Right lung (tissue), 5 donors: ENCODE results near the gene PRKG1. TPM values are rescaled to one million over a fixed set of nuclear protein-coding genes. Genes with fewer than 3 reads are reported as not detected.
A peak's percentile ranks its signal among the peaks of the same experiment; 100 is the strongest.
"Not testable (repeated sequence)": the region's sequence is repeated elsewhere in the genome, so short reads cannot be mapped to it uniquely, and the experiment has no call there.

Experiments used
- DNase-seq, 2 donors: peaks; one replicate each; pipeline ENCODE4 v3.0.0-alpha.2; 2013
- polyA plus RNA-seq, 5 donors: library from polyadenylated mRNA; unstranded; fragments of 120-200 nt; gene quantifications; one replicate each; pipeline versions ENCODE4 v1.2.1 to v1.2.3, GENCODE V29; 2013; ENCODE audit warnings: inconsistent platforms in 1 of 5, low replicate concordance in 1 of 5; ENCODE audit not compliant: insufficient read length in 5 of 5, insufficient read depth in 1 of 5

The PRKG1 gene
- polyA plus RNA-seq, 5 donors: 12.4 to 21.3 (median 15.8) TPM

- DNase-seq: no peak
These were observed 303.8 kb downstream of the PRKG1 start for GRCh38 chr10:51377932-51378599.

DNA sequence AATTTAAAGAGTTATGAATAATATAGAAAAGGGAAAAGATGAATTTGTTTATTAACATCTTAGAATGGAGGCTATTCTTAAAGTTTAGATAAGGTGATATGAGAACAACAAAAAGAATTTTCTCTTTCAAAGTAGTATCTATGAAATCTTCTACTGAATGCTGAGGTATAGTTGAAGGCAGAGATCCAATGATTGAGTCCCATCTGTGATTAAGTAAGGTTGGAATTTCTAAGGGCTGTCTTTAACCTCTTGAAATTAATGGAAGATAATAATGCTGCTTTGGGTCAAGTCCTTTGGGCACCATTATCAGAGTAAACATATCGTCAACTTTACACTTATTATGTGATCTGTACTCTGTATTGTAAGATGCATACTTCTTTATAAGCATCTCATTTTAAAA is 307.9 kb downstream of the PRKG1 start:
- no peak for DNase-seq

DNA sequence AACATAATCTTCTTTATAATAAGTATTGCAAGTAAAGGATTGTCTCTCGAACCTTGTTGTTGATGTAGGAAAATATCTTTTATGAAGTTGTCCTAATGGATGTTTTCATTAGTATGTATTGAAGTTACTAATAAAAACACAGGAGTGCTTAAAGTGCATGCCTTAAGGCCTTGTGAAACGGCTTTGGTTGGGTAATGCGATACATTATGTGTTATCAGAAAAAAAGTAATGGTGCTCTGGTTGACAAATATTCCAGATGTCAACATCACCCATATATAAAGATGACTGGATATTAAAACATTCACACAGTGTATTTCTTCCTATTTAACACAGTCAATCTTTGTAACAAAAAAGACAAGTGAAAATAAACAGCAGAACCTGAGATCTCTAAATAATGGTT is 310.7 kb downstream of the PRKG1 start:
- DNase-seq: no peak

DNA sequence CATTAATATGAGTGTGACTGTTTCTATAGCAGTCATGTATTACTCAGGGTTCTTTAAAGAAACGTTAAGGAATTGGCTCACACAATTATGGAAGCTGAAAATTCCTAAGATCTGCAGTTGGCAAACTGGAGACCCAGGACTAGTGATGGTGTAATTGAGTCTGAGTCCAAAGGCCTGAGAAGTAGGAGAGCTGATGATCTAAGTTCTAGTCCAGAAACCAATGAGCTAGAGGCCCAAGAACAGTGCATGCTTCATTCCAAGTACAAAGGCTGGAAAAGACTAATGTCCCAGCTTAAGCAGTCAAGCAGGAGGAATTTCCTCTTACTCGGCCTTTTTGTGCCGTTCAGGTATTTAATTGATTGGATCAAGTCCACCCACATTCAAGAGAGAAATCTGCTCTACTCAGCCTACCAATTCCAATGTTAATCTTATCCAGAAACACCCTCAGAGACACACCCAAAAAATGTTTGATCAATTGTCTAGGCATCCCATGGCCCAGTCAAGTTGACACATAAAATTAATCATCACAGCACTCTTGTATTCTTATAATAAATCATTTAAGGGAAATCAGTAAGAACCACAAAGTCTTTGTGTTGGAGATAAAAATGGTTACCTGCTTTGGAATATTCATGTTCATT is 312.1 kb downstream of the PRKG1 start:
- no peak for DNase-seq

- peak in 1 of 2 donors; percentile 45 for DNase-seq
These were observed 315.4 kb downstream of the PRKG1 start for GRCh38 chr10:51389415-51390321.

DNA sequence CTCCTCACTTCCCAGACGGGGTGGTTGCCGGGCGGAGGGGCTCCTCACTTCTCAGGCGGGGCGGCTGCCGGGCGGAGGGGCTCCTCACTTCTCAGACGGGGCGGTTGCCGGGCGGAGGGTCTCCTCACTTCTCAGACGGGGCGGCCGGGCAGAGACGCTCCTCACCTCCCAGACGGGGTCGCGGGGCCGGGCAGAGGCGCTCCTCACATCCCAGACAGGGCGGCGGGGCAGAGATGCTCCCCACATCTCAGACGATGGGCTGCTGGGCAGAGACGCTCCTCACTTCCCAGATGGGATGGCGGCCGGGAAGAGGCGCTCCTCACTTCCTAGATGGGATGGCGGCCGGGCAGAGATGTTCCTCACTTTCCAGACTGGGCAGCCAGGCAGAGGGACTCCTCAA is 318.7 kb downstream of the PRKG1 start:
- not testable (repeated sequence) for DNase-seq

- no peak for DNase-seq
These were observed 319.8 kb downstream of the PRKG1 start for GRCh38 chr10:51394039-51394438.

DNA sequence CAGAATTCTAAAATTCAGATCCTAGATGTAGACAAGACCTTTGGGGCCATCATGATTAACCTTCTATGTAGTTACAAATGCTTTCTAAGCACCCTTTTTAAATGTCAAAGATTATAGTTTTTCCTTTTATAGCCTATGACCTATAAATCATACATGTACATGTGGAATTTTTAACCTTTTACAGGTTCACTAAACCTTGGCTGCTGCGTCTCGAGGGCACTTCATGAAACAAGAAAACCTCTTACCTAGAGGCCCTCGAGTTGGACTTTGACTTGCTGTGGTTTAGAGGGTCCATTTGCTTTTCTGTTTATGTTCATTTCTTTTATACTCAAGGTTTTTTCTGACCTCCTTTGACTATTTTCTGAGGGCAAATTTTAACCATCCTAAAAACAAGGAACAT is 323.0 kb downstream of the PRKG1 start:
- no peak for DNase-seq

DNA sequence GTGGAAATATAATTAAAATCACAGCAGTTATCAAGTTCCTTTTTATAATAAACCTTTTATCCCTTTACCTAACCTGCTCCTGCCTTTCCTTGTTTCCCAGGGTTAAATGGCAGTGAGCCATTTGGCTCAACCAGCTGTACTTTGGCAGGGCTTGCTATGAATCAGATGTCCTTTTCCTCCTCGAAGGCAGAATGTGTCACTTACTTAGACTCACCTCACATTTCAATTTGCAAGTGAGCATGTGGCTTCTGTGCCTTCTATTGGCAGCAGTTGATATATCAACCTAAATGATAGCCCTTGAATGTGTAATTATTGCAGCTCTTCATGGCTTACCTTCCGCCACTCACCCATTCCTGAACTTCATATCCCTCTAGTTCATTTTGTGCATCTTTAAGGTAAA is 323.4 kb downstream of the PRKG1 start:
- peak in 1 of 2 donors; percentile 29 for DNase-seq

GRCh38 chr10:51399840-51400239 is 325.6 kb downstream of the PRKG1 start:
- DNase-seq: no peak

- no peak for DNase-seq
These were observed 326.3 kb downstream of the PRKG1 start for GRCh38 chr10:51400392-51401096.

DNA sequence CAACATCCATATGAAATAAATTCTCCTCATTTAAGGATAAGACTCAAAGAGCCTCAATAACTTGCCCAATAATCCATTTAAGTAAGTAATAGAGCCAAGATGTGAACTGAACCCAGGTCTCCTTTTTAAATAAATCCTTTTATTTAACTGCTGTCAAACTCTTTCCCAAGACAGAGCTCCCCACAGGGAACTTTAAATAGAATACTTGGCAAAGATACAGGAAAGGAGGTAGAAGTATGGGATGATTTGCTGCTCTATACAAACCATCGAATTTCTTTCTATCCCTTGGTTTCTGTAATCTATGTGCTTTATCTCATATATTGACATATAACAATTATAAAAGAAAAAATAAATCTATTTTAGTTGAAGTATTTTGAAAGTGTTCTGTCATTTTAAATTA is 329.2 kb downstream of the PRKG1 start:
- DNase-seq: no peak

GRCh38 chr10:51405580-51406351 is 331.5 kb downstream of the PRKG1 start:
- no peak for DNase-seq

GRCh38 chr10:51406581-51406980 is 332.3 kb downstream of the PRKG1 start:
- DNase-seq: no peak

DNA sequence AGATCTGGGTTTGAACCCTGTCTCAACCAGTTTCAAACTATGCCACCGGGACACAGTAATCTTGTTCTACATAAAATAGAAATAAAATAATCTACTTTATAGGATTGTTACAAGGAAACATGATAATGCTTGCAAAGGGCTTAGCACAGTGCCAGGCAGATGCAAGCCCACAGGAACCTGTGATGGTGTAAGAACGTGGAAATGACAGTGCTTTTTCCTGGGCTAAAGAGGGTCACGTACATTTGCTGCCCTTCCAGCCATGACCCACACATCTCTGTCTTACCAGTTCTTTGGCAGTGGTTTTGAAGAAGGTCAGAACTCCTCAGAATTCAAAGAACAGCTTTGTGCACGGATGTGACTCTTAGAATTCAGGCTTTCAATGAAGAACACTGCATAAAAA is 342.2 kb downstream of the PRKG1 start:
- DNase-seq: no peak

GRCh38 chr10:51419196-51420093 is 345.2 kb downstream of the PRKG1 start:
- DNase-seq: no peak

DNA sequence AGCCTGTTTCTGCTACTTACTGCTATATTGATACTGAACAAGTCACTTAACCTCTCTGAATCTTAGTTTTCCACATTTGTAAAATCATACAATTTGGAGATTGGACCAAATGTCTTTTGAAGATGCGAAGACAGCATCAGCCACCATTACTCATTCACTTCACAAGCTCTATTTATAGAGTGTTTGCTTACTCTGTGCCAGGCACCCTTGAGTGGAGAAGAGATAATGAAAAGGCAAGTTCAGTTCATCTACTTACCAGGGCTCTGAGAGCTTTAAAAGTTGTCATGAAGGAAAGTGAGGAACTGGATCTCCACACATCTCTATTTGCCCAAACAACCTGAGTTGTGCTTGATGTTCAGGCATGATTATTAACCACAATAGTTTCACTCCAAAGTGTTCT is 347.6 kb downstream of the PRKG1 start:
- no peak for DNase-seq

DNA sequence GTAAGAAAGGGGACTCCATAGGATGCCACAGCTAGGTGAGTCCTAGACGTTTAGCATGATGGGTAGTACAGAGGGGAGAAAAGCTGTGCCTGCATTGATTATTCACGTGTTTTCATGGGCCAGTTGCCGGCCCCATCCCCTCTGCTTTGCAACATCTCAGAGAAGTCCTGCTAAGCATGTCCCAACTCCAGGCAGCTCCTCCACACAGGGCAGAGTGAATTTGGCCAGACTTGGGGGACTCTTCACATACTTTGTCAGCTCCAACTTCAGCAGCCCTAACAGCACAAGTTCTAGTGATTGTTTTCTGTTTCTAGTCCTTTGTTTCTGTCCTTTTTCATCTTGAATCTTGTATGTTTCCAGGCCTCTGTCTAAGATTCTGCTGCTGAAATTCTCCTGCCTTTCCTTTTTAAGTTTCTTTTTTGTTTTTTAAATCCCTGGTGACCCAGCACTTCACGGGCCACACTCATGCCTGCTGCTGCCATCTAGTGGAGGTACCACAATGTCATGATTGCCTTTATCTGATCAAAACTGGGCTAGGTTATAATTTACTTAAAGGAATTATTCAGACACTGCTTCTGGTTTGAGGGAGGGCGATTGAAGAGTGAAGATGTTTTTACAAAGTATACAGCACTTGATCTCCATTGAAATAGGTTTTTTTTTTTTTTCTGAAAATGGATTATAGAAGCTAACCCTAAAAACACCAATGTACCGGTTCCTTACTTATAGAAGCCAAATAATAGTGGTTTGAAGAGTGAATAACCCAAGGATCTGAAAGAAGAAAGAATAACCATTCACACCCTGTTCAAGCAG is 348.2 kb downstream of the PRKG1 start:
- DNase-seq: peak; percentile 38 to 61

DNA sequence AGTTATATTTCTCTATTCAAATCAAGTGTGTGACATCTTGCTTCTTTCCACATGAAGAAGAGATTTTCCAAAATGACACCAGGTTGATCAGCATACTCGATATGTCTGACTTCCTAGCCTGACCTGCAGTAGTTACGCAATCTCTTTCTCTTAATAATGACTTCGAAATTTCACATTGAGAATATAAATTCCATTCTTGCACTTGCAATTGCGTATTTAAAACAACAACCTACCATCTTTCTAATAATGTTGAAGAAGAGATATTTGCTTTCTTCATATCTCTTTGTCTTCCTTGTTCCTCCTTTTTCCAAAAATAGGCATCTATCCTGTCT is 348.8 kb downstream of the PRKG1 start:
- DNase-seq: no peak
